Duodenal mucosa (tissue), 2 donors: ENCODE measurements around the gene LRRC28.

Experiments
- H3K27ac ChIP-seq: one replicate; pipeline ENCODE4 v1.7.0; 2013; ENCODE audit warnings: low read depth, low read length
- H3K27me3 ChIP-seq, 2 donors: one replicate each; pipeline ENCODE4 v1.7.0; 2013; ENCODE audit warnings: low read length in 2 of 2, control low read depth in 1 of 2; ENCODE audit not compliant: insufficient read depth in 2 of 2, control insufficient read depth in 1 of 2
- H3K36me3 ChIP-seq, 2 donors: one replicate each; pipeline ENCODE4 v1.7.0; 2013; ENCODE audit warnings: low read length in 2 of 2, control low read depth in 1 of 2; ENCODE audit not compliant: insufficient read depth in 2 of 2, control insufficient read depth in 1 of 2
- H3K4me1 ChIP-seq, 2 donors: one replicate each; pipeline ENCODE4 v1.7.0; 2013; ENCODE audit warnings: low read length in 2 of 2, control low read depth in 1 of 2; ENCODE audit not compliant: insufficient read depth in 2 of 2, control insufficient read depth in 1 of 2
- H3K4me3 ChIP-seq, 2 donors: one replicate each; pipeline ENCODE4 v1.7.0; 2013; ENCODE audit warnings: low read length in 2 of 2, low read depth in 1 of 2
- H3K9ac ChIP-seq, 2 donors: one replicate each; pipeline ENCODE4 v1.7.0; 2013; ENCODE audit warnings: low read length in 2 of 2, low read depth in 1 of 2
- H3K9me3 ChIP-seq, 2 donors: one replicate each; pipeline ENCODE4 v1.7.0; 2013; ENCODE audit warnings: low read length in 2 of 2, control low read depth in 1 of 2; ENCODE audit not compliant: control insufficient read depth in 1 of 2

The LRRC28 gene

DNA sequence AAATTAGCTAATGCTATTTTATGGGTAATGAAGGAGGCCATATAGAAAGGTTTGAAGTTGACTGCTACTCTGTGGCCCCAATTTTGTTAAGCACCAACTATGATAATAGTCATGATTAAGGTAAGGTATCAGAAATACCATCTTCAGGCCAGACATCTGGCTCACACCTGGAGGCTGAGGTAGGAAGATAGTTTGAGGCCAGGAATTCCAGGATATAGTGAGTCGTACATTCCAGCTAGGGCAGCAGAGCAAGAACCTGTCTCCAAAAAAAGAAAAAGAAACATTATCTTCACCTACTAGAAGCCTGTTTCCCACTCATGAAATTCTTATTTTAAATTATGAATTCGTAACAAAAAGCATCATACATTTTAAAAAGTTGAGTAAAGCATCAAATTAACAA lies 64.4 kb downstream of the LRRC28 start:
- H3K9me3 ChIP-seq = peaks cover 0 to 16% of the 10 kb centered on the region in 2 donors
- H3K27ac ChIP-seq = no peak overlapping the region
- no peaks in the 10 kb centered on the region for H3K36me3 ChIP-seq
- no peak overlapping the region for H3K4me3 ChIP-seq
- H3K4me1 ChIP-seq = no peaks in the 10 kb centered on the region
- H3K27me3 ChIP-seq = no peaks in the 10 kb centered on the region
- no peak overlapping the region for H3K9ac ChIP-seq

DNA sequence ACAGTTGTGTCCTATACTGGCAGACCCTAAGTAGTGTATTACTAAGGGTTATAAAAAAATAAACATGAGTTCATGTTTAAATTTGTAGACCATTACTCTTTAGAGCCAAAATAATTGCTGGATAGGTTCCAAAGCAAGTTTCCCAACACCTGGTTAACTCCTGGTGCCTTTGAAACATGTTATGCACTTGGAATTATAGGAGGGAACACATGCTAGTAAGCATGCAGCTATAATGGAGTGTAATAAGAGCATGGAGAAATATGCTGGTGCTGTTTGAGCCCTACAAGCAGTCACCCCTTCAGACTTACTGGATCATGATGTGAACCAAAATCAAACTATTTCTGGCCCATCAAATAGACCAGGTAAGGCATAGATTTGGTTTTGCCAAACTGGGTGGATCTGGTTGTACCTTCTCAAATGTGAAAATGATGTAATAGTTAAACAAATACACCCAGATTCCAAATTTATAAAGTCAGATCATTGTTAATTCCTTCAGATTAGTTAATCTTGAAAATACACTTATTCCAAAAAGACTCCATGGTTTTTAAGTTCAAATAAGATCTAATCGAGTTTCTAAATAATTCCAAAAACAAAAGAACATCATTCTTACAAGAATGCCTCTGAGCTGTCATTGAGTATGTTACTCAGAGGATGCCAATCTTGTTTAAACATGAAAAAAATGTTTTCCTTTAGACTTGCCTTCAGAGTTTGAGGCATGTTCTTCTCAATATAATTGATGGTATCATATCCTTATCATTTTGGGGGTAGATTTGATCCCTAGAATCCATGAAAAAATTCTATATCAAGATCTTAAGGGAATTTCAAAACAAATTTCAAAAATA lies 69.3 kb downstream of the LRRC28 start:
- H3K27me3 ChIP-seq = no peaks in the 10 kb centered on the region
- H3K36me3 ChIP-seq = no peaks in the 10 kb centered on the region
- peaks cover 0 to 4% of the 10 kb centered on the region in 2 donors for H3K4me1 ChIP-seq
- H3K9me3 ChIP-seq = no peaks in the 10 kb centered on the region
- H3K9ac ChIP-seq = no peak overlapping the region
- H3K4me3 ChIP-seq = no peak overlapping the region
- H3K27ac ChIP-seq = no peak overlapping the region

DNA sequence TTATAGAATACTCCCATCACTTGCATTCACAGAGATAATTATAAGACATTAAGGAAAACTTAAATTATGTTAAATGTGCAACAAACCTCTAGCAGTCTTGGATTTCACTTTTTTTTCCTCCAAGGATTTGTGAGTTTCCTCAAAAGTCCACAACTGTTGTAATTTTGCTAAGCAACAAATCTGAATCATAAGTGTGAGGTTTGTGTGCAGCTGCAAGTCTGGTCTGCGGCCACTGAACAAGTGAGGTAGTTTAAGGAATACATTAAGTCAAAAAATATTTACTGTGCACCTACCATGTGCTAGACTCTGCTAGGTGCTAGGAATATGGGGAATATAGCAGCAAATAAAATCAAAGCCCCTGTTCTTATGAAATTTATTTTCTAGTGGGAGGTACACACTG lies 70.2 kb downstream of the LRRC28 start:
- H3K9me3 ChIP-seq = no peaks in the 10 kb centered on the region
- no peak overlapping the region for H3K4me3 ChIP-seq
- no peak overlapping the region for H3K9ac ChIP-seq
- H3K36me3 ChIP-seq = no peaks in the 10 kb centered on the region
- peaks cover 0 to 4% of the 10 kb centered on the region in 2 donors for H3K4me1 ChIP-seq
- H3K27ac ChIP-seq = no peak overlapping the region
- H3K27me3 ChIP-seq = no peaks in the 10 kb centered on the region

DNA sequence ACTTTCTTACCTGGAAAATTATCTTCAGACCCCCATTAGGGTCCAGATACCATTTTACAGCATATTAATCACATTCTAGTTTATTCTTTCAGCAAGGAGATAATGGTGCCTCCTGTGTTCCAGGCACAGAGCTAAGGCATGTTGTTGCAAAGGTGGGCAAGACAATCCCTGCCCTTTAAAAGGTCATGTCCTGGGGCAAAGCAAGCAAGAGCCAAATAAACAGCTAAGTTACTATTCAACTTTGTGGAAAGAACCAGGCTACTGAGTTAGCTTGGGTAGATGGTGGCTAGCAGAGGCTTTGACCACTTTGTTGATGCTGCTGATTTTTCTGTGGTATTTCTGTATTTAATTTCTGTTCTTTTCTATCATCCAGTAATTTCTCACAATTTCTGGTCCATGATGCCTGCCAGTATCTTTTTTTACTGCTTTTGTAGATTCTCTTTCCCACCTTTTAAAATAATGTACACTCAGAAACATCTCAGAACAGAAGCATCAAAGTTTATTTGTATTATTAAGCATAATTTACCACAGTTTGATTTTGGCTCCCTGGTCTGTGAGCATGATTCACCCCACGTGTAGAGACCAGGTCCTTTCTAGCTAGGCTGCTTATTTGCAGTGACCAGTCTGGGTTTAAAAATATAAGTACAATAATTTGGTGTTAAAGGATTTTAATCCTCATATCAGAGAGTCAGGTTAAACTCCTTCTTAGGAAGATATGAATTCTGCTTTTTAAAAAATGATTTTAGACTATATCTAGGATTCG lies 71.5 kb downstream of the LRRC28 start:
- Histone ChIP-seq H3K27me3 (no peaks in the 10 kb centered on the region), H3K27ac (no peak overlapping the region), H3K4me1 (peaks cover 0 to 4% of the 10 kb centered on the region in 2 donors), H3K4me3 (no peak overlapping the region), H3K9ac (no peak overlapping the region), H3K9me3 (no peaks in the 10 kb centered on the region), H3K36me3 (no peaks in the 10 kb centered on the region)

DNA sequence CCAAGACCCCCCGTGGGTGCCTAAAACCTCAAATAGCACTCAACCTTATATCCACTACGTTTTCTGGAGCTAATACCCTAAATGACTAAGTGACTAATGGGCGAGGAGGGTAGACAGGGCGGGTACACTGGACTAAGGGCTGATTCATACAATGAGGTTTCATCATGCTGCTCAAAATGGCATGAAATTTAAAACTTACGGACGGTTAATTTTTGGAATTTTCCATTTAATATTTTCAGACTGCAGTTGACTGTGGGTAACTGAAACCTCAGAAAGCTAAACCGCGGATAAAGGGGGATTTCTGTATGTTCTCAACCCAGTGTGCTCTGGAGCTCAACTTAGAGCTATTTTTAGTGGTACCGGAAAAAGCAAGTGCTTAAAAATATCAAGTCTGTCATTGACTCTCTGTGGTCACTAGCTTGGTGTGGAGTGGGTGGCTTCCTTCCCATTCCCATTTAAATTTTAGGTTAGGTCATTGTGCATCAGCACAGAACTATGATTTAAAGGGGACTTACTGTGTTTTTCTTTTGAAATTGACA lies 72.9 kb downstream of the LRRC28 start:
- Histone ChIP-seq H3K36me3 (no peaks in the 10 kb centered on the region), H3K27me3 (no peaks in the 10 kb centered on the region), H3K4me3 (no peak overlapping the region), H3K4me1 (peaks cover 0 to 4% of the 10 kb centered on the region in 2 donors), H3K27ac (no peak overlapping the region), H3K9ac (no peak overlapping the region), H3K9me3 (no peaks in the 10 kb centered on the region)

DNA sequence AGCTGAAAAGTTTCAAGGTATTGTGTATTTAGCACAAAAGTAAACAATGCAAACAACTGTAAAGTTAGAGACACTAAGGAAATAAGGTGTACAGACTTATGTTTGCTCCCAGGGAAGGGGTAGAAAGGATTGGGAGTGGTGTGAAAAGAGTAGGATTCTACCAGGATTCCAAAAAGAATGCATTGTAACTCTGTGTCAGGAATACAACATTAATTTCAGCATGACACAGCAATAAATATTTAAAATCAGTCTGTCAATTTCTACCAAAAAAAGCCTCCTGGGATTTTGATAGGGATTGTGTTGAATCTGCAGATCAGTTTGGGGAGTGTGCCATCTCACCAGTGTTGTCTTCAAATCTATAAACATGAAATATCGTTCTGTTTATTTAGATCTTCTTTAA lies 73.4 kb downstream of the LRRC28 start:
- no peaks in the 10 kb centered on the region for H3K27me3 ChIP-seq
- H3K4me3 ChIP-seq = no peak overlapping the region
- H3K36me3 ChIP-seq = no peaks in the 10 kb centered on the region
- no peak overlapping the region for H3K27ac ChIP-seq
- no peak overlapping the region for H3K9ac ChIP-seq
- H3K9me3 ChIP-seq = no peaks in the 10 kb centered on the region
- H3K4me1 ChIP-seq = peaks cover 0 to 4% of the 10 kb centered on the region in 2 donors

DNA sequence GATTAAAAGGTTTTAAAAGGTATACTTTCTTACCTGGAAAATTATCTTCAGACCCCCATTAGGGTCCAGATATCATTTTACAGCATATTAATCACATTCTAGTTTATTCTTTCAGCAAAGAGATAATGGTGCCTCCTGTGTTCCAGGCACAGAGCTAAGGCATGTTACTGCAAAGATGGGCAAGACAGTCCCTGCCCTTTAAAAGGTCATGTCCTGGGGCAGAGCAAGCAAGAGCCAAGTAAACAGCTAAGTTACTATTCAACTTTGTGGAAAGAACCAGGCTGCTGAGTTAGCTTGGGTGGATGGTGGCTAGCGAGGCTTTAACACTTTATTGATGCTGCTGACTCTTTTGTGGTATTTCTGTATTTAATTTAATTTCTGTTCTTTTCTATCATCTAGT lies 75.0 kb downstream of the LRRC28 start:
- no peak overlapping the region for H3K27ac ChIP-seq
- H3K9ac ChIP-seq = no peak overlapping the region
- peaks cover 0 to 4% of the 10 kb centered on the region in 2 donors for H3K4me1 ChIP-seq
- no peaks in the 10 kb centered on the region for H3K9me3 ChIP-seq
- no peaks in the 10 kb centered on the region for H3K27me3 ChIP-seq
- no peak overlapping the region for H3K4me3 ChIP-seq
- H3K36me3 ChIP-seq = no peaks in the 10 kb centered on the region

DNA sequence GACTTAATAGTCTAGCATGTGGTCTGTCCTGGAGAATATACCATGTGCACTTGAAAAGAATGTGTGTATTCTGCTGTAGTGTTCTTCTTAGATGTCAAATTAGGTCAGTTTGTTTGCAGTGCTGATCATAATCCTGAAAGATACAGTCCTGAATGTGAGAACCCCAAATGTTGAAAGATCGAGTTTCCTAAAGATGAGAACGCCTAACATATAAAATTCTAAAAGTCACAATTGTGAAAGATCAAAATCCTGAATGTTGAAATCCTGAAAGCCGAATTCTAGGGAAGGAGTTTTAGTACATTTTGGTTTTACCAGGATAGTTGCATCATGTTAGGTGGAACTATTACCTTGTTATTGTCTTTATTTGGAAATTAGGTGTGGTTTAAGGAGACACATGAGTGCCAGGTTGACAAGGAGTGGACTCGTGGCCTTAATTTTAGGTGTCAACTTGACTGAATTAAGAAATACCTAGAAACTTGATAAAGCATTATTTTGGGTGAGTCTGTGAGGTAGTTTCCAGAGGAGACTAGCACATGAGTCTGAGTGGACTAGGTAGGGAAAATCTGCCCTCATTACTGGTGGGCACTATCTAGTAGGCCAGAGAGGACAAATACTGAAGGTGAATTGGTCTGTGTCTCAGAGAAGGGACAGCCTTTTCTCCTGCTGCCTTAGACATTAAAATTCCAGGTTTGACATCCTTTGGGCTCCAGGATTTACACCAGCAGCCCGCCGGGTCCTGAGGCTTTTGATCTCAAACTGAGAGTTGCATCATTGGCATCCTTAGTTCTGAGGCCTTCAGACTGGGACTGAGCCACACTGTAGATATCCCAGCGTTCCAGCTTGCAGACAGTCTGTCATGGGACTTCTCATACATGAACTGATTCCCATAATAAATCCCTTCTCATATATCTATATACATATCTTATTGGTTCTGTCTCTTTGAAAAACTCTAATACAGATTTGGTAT lies 77.1 kb downstream of the LRRC28 start:
- Histone ChIP-seq H3K4me1 (peaks cover 0 to 4% of the 10 kb centered on the region in 2 donors), H3K27ac (no peak overlapping the region), H3K36me3 (no peaks in the 10 kb centered on the region), H3K27me3 (no peaks in the 10 kb centered on the region), H3K9me3 (no peaks in the 10 kb centered on the region), H3K9ac (no peak overlapping the region), H3K4me3 (no peak overlapping the region)

DNA sequence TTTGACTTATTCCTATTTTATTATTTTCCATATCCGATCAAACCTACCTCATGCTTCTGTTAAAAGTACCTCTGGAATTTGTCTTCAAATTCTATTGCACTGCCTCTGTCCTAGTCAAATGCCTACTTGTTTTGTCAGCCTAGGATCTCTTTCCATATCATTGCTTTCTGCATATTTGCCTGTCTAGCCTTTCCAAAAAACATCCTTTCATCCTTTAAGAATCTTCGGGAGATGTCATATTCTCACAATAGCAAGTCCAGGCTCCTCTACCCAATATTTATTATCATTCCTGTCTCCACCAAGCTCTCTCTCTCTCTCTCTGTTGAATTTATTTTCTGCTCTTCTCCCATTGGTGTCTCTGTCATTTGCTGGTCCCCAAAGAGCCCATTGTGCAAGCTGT lies 80.1 kb downstream of the LRRC28 start:
- no peak overlapping the region for H3K9ac ChIP-seq
- no peaks in the 10 kb centered on the region for H3K4me1 ChIP-seq
- peaks cover 0 to 7% of the 10 kb centered on the region in 2 donors for H3K36me3 ChIP-seq
- no peak overlapping the region for H3K4me3 ChIP-seq
- no peaks in the 10 kb centered on the region for H3K27me3 ChIP-seq
- H3K9me3 ChIP-seq = no peaks in the 10 kb centered on the region
- no peak overlapping the region for H3K27ac ChIP-seq
